ENCODE data around the gene WDR31. TPM values are rescaled to one million over a fixed set of nuclear protein-coding genes. Genes with fewer than 3 reads are reported as not detected.

Gene WDR31
- polyA plus RNA-seq, 3 donors, result 0.05 to 0.11 TPM; not detected in 1

DNA sequence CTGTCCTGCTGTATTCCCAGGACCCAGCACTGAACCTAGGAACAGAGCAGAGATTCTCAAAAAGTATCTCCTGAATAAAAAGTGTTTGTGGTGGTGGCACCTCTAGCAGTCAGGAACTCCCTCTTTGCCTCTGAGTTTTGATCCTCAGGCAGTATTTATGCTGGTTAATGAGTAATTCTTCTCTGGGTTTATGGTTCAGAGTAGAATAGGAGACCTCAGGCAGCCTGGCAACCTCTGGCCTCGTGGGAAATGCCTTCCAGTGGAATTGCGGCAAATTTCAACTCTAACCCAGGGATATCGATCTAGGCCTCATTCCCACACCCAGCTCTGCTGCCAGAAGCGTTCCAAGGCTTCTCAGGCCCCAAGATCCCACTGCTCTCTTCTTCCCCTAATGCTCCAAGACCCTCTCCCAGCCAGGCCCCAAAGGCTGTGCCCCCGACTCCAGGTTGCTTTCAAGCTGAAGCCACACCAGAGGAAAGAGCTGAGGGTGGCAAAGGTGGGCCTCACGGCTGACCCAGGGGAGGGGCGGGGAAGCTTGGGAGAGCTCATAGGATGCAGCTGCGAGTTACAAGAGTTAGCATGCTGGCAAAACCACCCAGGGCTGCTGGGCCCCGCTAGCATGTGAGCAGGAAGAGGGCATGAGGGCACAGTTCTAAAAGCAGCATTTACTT lies 47.6 kb upstream of the WDR31 start:
- Histone ChIP-seq H3K4me1 (ENCODE audit: control insufficient read depth in 1 of 2, insufficient read depth in 2 of 2, low read length in 2 of 2) (peaks cover 11 to 30% of the 10 kb centered on the region in 2 donors), H3K9me3 (replicated peaks in 1 of 2; ENCODE audit: control insufficient read depth in 1 of 2, insufficient read depth in 1 of 2, low read length in 2 of 2) (no peaks in the 10 kb centered on the region), H2AFZ (ENCODE audit: insufficient read depth, low read depth, low read length, poor library complexity, severe bottlenecking) (no peak overlapping the region), H3K36me3 (replicated peaks in 1 of 2; ENCODE audit: control insufficient read depth in 1 of 2, insufficient read depth in 2 of 2, low read length in 2 of 2) (peaks cover 46 to 58% of the 10 kb centered on the region in 2 donors), H3K27ac (ENCODE audit: low read depth in 1 of 2, low read length in 2 of 2) (peak overlapping the region in 1 of 2 donors; percentile 1), H3K4me3 (replicated peaks in 1 of 3; ENCODE audit: low read depth in 2 of 3, low read length in 3 of 3) (no peak overlapping the region), H3K79me2 (ENCODE audit: insufficient read depth, low read length) (no peaks in the 10 kb centered on the region), H4K20me1 (ENCODE audit: insufficient read depth, low read length) (no peaks in the 10 kb centered on the region), H3K9ac (ENCODE audit: insufficient read depth, low read length, poor library complexity, severe bottlenecking) (no peak overlapping the region), H3K4me2 (replicated peaks; ENCODE audit: extremely low read depth, low read length, poor library complexity, severe bottlenecking) (no peak overlapping the region), H3K27me3 (ENCODE audit: control insufficient read depth in 2 of 2, insufficient read depth in 2 of 2, low read length in 2 of 2) (no peaks in the 10 kb centered on the region)
- Mint-ChIP-seq H3K27ac (peak overlapping the region in 2 of 7 donors; percentile 26 to 69), H3K4me1 (peaks cover 24% of the 10 kb centered on the region), H3K36me3 (peaks cover 65 to 82% of the 10 kb centered on the region in 2 donors), H3K27me3 (ENCODE audit: low read depth in 3 of 3) (peaks cover 0 to 5% (median 0%) of the 10 kb centered on the region in 3 donors), H3K9me3 (peaks cover 0 to 4% (median 0%) of the 10 kb centered on the region in 7 donors), H3K4me3 (no peak overlapping the region)
- TF ChIP-seq CTCF (IDR thresholded peaks at IDR 0.05), result no peak
- intact Hi-C loops (cut with micrococcal nuclease), result no loop called here
- WGBS (ENCODE audit: insufficient coverage), result 93% methylated on average over 6 of the region's 9 CpGs
- DNase-seq, result no peak

DNA sequence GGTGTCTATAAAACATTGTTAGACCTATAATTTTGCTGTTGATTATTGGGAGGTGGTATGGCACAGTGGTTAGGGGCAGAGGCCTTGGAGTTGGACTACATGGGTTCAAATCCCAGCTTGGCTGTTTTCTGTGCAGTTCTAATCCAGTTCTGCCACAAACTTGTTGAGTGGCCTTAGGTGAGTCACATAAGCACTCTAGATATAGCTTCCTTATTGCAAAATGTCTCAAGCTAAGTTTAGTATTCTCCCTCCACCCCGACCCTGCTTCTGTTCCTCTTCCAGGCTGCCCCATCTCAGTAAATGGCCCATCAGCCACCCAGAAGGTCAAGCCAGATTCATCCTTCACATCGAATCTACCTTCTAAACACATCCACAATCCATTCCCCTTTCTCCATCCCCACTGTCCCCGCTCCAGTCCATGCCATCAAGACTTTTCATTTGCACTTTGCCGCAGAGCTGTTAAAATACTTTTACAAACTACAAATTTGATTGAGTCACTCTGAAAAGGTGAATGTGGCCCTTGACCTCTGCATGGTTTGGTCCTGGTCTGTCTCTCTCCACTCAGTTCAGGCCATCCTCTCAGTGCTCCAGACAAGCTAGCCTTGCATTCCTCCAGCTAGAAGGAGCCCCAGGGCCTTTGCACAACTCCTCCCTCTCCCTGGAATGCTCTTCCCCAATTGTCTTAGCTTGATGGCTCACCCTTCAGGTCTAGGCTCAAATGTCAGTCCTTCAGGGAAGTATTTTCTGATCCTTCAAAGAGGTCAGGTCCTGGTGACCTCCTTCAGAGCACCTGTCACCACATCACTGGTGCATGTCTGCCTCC lies 46.7 kb upstream of the WDR31 start:
- peaks cover 0 to 4% (median 0%) of the 10 kb centered on the region in 7 donors for H3K9me3 Mint-ChIP-seq
- Histone ChIP-seq H3K9me3 (replicated peaks in 1 of 2; ENCODE audit: control insufficient read depth in 1 of 2, insufficient read depth in 1 of 2, low read length in 2 of 2) (no peaks in the 10 kb centered on the region), H3K27ac (ENCODE audit: low read depth in 1 of 2, low read length in 2 of 2) (peak overlapping the region in 1 of 2 donors; percentile 38), H4K20me1 (ENCODE audit: insufficient read depth, low read length) (no peaks in the 10 kb centered on the region), H3K4me2 (replicated peaks; ENCODE audit: extremely low read depth, low read length, poor library complexity, severe bottlenecking) (no peak overlapping the region), H3K79me2 (ENCODE audit: insufficient read depth, low read length) (no peaks in the 10 kb centered on the region), H3K36me3 (replicated peaks in 1 of 2; ENCODE audit: control insufficient read depth in 1 of 2, insufficient read depth in 2 of 2, low read length in 2 of 2) (peaks cover 38 to 49% of the 10 kb centered on the region in 2 donors), H3K27me3 (ENCODE audit: control insufficient read depth in 2 of 2, insufficient read depth in 2 of 2, low read length in 2 of 2) (no peaks in the 10 kb centered on the region), H3K4me3 (replicated peaks in 1 of 3; ENCODE audit: low read depth in 2 of 3, low read length in 3 of 3) (no peak overlapping the region), H3K4me1 (ENCODE audit: control insufficient read depth in 1 of 2, insufficient read depth in 2 of 2, low read length in 2 of 2) (peaks cover 11 to 30% of the 10 kb centered on the region in 2 donors), H3K9ac (ENCODE audit: insufficient read depth, low read length, poor library complexity, severe bottlenecking) (no peak overlapping the region), H2AFZ (ENCODE audit: insufficient read depth, low read depth, low read length, poor library complexity, severe bottlenecking) (no peak overlapping the region)
- H3K27ac Mint-ChIP-seq, result peak overlapping the region in 5 of 7 donors; percentile 30 to 87 (median 55)
- peaks cover 0 to 5% (median 0%) of the 10 kb centered on the region in 3 donors for H3K27me3 Mint-ChIP-seq (ENCODE audit: low read depth in 3 of 3)
- H3K36me3 Mint-ChIP-seq, result peaks cover 57 to 73% of the 10 kb centered on the region in 2 donors
- no peak overlapping the region for H3K4me3 Mint-ChIP-seq
- 51% methylated on average over 4 of the region's 4 CpGs for WGBS (ENCODE audit: insufficient coverage)
- no peak for TF ChIP-seq CTCF (IDR thresholded peaks at IDR 0.05)
- peaks cover 29% of the 10 kb centered on the region for H3K4me1 Mint-ChIP-seq
- intact Hi-C loops (cut with micrococcal nuclease), result no loop called here
- peak; percentile 30 to 49 (median 49) for DNase-seq

Measured in CD14-positive monocyte (primary cell).